CD4-positive, alpha-beta T cell treated with Interleukin-6 at 100 ng/mL for 8 hours (primary cell): ENCODE measurements around the gene AMOTL2.

ENCODE experiments used
- DNase-seq: peaks from one replicate; pipeline ENCODE4 v3.0.0-alpha.2; 2020; ENCODE audit warnings: mixed read lengths, low spot score

The AMOTL2 gene

GRCh38 chr3:134366221-134366927, 7.9 kb downstream of the AMOTL2 start:
- no peak for DNase-seq

- DNase-seq: no peak
Observed at GRCh38 chr3:134365766-134366065, 8.5 kb downstream of the AMOTL2 start.

- DNase-seq: no peak
Observed at GRCh38 chr3:134364936-134365765, 9.1 kb downstream of the AMOTL2 start.

GRCh38 chr3:134364061-134364935, 9.9 kb downstream of the AMOTL2 start:
- peak; percentile 20 for DNase-seq

- no peak for DNase-seq
Observed at GRCh38 chr3:134363381-134363755, 10.9 kb downstream of the AMOTL2 start.

GRCh38 chr3:134362670-134363380, 11.4 kb downstream of the AMOTL2 start:
- no peak for DNase-seq

- DNase-seq: no peak
Observed at GRCh38 chr3:134362221-134362620, 12.0 kb downstream of the AMOTL2 start.

- no peak for DNase-seq
Observed at GRCh38 chr3:134361162-134361835, 12.9 kb downstream of the AMOTL2 start.

- no peak for DNase-seq
Observed at GRCh38 chr3:134360046-134360445, 14.2 kb downstream of the AMOTL2 start.

- no peak for DNase-seq
Observed at GRCh38 chr3:134359121-134360010, 14.9 kb downstream of the AMOTL2 start.

- DNase-seq: no peak
Observed at GRCh38 chr3:134357914-134358811, 16.1 kb downstream of the AMOTL2 start.

GRCh38 chr3:134357261-134357913, 16.9 kb downstream of the AMOTL2 start:
- DNase-seq: no peak

GRCh38 chr3:134356411-134357040, 17.7 kb downstream of the AMOTL2 start:
- no peak for DNase-seq

- no peak for DNase-seq
Observed at GRCh38 chr3:134355416-134355815, 18.8 kb downstream of the AMOTL2 start.

GRCh38 chr3:134354612-134355251, 19.5 kb downstream of the AMOTL2 start:
- DNase-seq: no peak

- DNase-seq: no peak
Observed at GRCh38 chr3:134353831-134354611, 20.2 kb downstream of the AMOTL2 start.
